HK-2 (cell line): Measurements from ENCODE around the gene NCKAP5.

ENCODE experiments used
- DNase-seq: peaks from one replicate; pipeline ENCODE4 v3.0.0-alpha.2; 2018; ENCODE audit not compliant: unreplicated experiment

NCKAP5 gene

DNA sequence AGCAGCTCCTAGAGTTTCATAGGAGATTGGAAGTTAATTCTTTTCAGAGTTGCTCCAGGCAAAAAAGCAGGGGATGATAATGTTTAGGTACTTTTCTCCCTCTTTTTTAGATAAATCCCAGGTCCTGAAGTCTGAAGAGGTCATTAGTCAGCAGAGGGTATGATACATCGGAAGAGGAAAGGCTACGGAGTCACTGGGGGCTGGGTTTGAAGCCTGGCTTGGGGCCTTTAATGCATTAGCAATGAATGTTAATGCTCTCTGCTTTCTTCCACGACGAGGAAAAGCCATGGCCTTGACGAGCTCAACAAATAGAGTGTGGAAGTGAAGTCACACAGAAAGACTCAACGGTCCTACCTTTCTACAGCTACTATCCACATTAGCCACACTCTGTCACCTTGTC, 235.1 kb downstream of the NCKAP5 start:
- DNase-seq = no peak

- no peak for DNase-seq
These were observed 236.8 kb downstream of the NCKAP5 start for GRCh38 chr2:133331436-133331835.

- no peak for DNase-seq
These were observed 241.4 kb downstream of the NCKAP5 start for GRCh38 chr2:133326652-133327397.

- no peak for DNase-seq
These were observed 244.1 kb downstream of the NCKAP5 start for GRCh38 chr2:133324150-133324561.

DNA sequence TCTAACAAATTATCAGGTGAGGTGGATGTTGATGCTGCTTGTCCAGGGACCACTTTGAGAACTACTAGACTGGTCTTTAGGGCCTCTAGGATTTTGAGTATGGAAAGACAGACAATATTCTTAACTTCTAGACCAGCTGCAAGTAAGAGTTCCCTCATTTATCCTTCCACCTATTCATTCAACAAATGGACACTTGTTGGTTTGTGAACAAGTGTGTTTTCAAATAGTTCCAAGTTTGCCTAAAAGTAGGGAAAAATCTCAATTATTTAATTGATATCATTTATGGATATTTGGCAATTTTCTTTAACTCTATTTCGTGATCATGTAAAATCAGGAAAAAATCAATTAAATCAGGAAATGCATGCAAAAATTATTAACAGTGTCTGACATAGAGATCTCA, 245.4 kb downstream of the NCKAP5 start:
- DNase-seq = no peak

DNA sequence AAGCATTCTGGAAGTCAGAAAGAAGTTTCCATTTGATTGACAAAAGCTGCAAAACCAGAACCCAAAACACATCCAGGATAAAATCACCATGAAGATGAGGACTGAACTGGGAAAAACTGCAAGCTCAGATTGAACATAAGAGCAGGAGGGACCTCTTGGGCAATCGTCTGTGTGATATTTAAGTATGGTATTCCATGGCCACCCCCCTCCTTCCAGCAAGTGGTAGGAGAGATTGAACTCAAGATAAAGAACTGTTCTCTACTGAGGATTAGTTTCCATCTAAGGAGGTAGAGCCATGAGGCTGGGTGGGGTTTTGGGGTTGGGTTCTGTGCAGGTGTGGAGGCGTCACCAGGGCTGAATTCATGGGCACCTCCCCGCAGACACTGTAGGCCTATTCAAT, 251.1 kb downstream of the NCKAP5 start:
- no peak for DNase-seq

DNA sequence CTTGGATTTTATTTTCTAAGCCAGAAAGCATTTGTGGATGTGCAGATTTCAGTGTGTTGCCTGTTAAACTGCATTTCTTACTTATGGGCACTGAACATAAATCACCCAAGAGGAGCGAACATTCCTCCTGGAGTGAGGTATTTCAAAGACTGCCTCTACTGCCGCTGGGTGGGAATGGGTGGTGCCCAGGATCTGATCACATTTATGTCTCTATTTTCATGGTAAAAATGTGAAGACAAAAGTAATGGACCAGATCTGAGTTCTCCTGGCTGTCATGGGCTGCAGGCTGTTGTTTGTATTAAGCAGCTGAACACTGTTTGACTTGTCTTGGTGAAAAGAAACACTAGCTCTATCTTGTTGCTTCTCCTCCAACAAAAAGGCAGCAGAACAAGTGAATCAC, 251.7 kb downstream of the NCKAP5 start:
- no peak for DNase-seq

DNA sequence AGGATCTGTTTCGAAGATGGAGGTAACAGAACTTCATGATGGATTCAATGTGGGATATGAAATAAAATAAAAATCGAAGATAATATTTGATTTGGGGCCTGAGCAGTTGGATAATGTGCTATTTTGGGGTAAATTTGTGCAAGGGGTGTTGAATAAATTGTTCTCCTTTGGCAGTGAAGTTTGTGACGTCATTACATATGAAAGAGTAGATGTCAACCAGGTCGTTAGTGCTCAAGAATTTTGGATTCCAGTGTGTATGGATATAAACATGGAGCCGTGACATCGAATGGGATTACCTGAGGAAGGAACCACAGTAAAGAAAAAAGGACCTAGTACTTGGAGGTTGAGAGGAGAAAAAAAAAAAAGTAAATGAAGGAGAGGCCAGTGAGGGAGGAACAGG, 253.0 kb downstream of the NCKAP5 start:
- DNase-seq = no peak

- DNase-seq = no peak
These were observed 253.5 kb downstream of the NCKAP5 start for GRCh38 chr2:133314795-133315194.

- no peak for DNase-seq
These were observed 256.1 kb downstream of the NCKAP5 start for GRCh38 chr2:133312038-133312729.

GRCh38 chr2:133306236-133306635, 262.0 kb downstream of the NCKAP5 start:
- DNase-seq = no peak

- no peak for DNase-seq
These were observed 263.9 kb downstream of the NCKAP5 start for GRCh38 chr2:133304344-133304743.

DNA sequence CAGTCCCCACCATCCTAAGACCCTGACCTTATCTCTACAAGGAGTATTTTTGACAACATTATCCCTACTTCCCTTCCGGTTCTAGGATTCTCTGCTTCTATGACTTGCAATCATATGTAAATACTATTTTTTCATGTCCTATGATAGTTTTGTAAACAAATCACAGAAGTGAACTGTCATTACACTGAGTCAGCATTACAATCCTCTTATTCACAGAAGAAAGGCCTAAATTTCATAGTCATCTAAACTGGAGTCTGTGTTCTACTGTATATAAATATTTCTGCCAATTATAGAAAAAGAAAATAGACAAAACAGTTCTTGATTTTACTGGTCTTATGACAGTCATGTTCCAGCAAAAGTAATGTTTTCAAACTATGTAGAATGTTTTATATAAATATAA, 265.1 kb downstream of the NCKAP5 start:
- DNase-seq = no peak

GRCh38 chr2:133296401-133296800, 271.9 kb downstream of the NCKAP5 start:
- DNase-seq = no peak

DNA sequence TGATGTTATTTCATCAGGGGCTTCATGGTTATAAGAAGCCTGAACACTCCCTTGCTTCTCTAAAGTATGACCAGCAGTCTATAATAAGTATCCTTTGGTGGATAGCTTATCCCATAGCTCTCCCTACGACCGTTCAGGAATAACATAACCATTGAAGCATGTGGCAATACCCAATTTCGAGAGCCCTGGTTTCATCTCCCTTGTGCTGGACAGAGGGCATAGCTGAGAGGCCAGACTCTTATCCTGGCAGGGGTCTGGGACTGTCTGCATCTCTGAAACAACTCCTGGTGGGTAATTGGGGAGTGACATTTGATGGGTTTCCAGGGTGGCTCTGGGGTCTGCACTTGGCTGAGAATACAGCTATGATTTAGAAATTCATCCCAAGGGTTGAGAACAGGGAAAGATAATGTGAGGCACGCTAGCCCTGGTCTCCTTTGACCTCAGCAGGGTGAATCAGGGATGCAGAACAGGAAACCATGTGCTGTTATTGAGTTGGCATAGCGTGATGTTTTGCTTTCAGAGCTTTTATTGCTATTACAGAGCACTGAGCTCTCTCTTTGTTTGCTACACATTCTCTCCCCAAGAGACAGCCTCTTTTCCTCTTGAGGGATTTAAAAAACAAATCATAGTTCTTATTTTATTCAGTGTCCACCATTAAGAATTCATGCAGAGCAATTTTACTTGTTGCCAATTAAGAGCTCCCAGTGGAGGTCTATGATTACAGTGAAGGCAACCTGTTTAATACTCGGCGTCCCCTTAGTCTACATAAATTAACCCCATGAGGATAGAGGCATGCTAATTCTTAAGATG, 274.5 kb downstream of the NCKAP5 start:
- no peak for DNase-seq

- DNase-seq = no peak
These were observed 276.0 kb downstream of the NCKAP5 start for GRCh38 chr2:133292259-133292658.

DNA sequence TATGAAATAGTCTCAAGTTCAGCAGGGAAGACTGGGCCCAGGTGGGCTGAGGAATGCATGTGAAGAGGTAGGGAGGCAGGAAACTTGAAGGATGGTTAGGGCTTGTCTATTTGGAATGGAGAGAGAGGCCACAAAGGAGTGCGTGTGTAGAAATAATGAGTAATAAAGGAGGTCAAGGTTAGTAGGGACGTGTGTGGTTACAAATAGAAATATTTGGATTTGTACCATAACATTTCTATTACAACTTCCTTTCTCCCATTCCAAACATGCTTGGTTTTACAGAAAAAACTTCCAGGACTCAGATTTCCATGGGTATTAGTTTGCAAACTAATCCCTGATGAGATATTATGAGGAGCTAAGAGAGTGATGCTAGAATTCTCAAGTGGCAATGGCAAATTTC, 280.6 kb downstream of the NCKAP5 start:
- DNase-seq = no peak

- DNase-seq = no peak
These were observed 281.8 kb downstream of the NCKAP5 start for GRCh38 chr2:133286326-133286922.

GRCh38 chr2:133273031-133273430, 295.2 kb downstream of the NCKAP5 start:
- no peak for DNase-seq

- DNase-seq = no peak
These were observed 297.2 kb downstream of the NCKAP5 start for GRCh38 chr2:133271105-133271504.

DNA sequence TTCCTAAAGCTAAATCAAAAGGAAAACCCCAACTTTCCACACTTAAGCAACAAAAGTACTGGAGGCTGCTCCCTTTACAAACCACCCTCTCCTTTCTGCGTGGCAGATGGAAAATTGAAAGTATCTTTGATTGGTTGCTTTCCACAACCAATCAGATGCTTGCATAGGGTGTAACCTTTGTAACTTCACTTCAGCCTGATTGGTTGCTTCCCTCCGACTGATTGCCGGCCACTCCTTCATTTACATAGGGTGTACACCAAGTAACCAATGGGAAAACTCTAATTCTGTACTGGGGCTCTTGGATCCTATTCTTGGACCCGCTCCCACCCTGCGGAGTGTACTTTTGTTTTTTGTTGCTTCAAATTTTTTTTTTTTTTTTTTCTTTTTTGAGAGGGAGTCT, 297.7 kb downstream of the NCKAP5 start:
- DNase-seq = no peak

DNA sequence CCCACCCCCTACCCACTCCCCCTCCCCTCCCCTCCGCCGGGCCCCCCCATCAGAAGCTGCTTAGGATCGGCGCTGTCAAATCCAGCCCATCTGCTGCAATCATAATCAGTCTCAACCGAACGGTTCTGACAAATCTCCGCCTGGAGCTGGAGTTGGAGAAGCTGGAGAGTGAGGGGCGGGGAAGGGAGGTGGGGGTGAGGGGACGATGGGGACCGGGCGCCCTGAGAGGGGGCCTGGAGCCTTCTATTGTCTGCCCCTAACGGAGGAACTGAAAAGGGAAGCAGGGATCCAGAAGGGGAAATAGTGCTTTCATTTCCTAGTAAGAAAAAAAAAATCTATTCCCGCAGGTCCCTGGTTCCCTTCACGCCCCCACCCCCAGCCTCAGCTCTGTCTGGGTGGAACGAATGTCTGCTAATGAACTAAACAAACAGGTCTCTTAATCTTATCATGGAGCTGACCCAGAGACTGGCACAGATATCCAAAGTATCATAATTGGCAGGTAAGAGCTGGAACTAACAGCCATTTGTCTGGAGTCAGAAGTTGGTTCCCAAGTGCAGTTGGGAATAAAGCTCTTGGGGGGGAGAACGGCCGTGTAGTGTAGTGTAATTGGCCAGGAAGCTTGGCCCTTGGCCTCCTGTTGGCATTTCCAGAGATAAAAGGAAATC, 301.2 kb downstream of the NCKAP5 start:
- DNase-seq = no peak
